H9 (cell line): Measurements from ENCODE around the gene TENT5C. TPM values are rescaled to one million over a fixed set of nuclear protein-coding genes. Genes with fewer than 3 reads are reported as not detected.

Source experiments
- DNase-seq: peaks from one replicate; pipeline ENCODE4 v3.0.0-alpha.2; 2017
- H2AFZ ChIP-seq: one replicate; pipeline ENCODE4 v1.6.1; 2013; ENCODE audit warnings: mild to moderate bottlenecking, low read length, control low read depth, moderate library complexity
- H2AK5ac ChIP-seq: 2 replicates; pipeline ENCODE4 v1.6.1; 2013; ENCODE audit warnings: low read length, control low read depth, mixed read lengths; ENCODE audit not compliant: insufficient read length
- H2BK120ac ChIP-seq: one replicate; pipeline ENCODE4 v1.6.1; 2013; ENCODE audit warnings: low read depth, mild to moderate bottlenecking, low read length, control low read depth, inconsistent platforms; ENCODE audit not compliant: poor library complexity, severe bottlenecking
- H2BK12ac ChIP-seq: 2 replicates; pipeline ENCODE4 v1.6.1; 2013; ENCODE audit warnings: low read length, control low read depth, mixed read lengths, low read depth; ENCODE audit not compliant: insufficient read length
- H2BK15ac ChIP-seq: 2 replicates; pipeline ENCODE4 v1.6.1; 2013; ENCODE audit warnings: low read depth, low read length, control low read depth
- H2BK20ac ChIP-seq: one replicate; pipeline ENCODE4 v1.6.1; 2013; ENCODE audit warnings: low read depth, mild to moderate bottlenecking, low read length, control low read depth, inconsistent platforms; ENCODE audit not compliant: poor library complexity, severe bottlenecking
- H2BK5ac ChIP-seq: 2 replicates; pipeline ENCODE4 v1.6.1; 2013; ENCODE audit warnings: low read length, control low read depth, mixed read lengths; ENCODE audit not compliant: insufficient read length
- H3K14ac ChIP-seq: 2 replicates; pipeline ENCODE4 v1.6.1; 2013; ENCODE audit warnings: low read length, control low read depth; ENCODE audit not compliant: insufficient read depth
- H3K18ac ChIP-seq: 2 replicates; pipeline ENCODE4 v1.6.1; 2013; ENCODE audit warnings: low read depth, mild to moderate bottlenecking, mixed read lengths, low read length, control low read depth; ENCODE audit not compliant: insufficient read length
- H3K23ac ChIP-seq: 2 replicates; pipeline ENCODE4 v1.6.1; 2013; ENCODE audit warnings: low read length, control low read depth, mixed read lengths, low read depth; ENCODE audit not compliant: insufficient read length
- H3K23me2 ChIP-seq: 2 replicates; pipeline ENCODE4 v1.6.1; 2013; ENCODE audit warnings: low read depth, mild to moderate bottlenecking, mixed read lengths, low read length, control low read depth; ENCODE audit not compliant: insufficient read length, poor library complexity, severe bottlenecking
- H3K27ac ChIP-seq: 2 replicates; pipeline ENCODE4 v1.5.1; 2013; ENCODE audit warnings: low read length, control low read depth, mixed read lengths, low read depth; ENCODE audit not compliant: insufficient read length
- H3K27me3 ChIP-seq: 2 replicates; pipeline ENCODE4 v1.6.1; 2013; ENCODE audit warnings: low read length, control low read depth, inconsistent platforms; ENCODE audit not compliant: insufficient read depth
- H3K4ac ChIP-seq: 2 replicates; pipeline ENCODE4 v1.6.1; 2013; ENCODE audit warnings: low read depth, mild to moderate bottlenecking, control low read depth, inconsistent platforms, low read length, moderate library complexity
- H3K4me1 ChIP-seq: 2 replicates; pipeline ENCODE4 v1.6.1; 2013; ENCODE audit warnings: low read length, control low read depth, inconsistent platforms; ENCODE audit not compliant: insufficient read depth
- H3K4me2 ChIP-seq: 2 replicates; pipeline ENCODE4 v1.6.1; 2013; ENCODE audit warnings: low read length, control low read depth, mixed read lengths; ENCODE audit not compliant: insufficient read length, insufficient read depth
- H3K56ac ChIP-seq: 2 replicates; pipeline ENCODE4 v1.6.1; 2013; ENCODE audit warnings: low read depth, mild to moderate bottlenecking, mixed read lengths, low read length, control low read depth; ENCODE audit not compliant: insufficient read length
- H3K79me1 ChIP-seq: 2 replicates; pipeline ENCODE4 v1.6.1; 2013; ENCODE audit warnings: low read depth, mild to moderate bottlenecking, moderate library complexity, low read length, control low read depth, inconsistent platforms; ENCODE audit not compliant: insufficient read depth, poor library complexity, severe bottlenecking
- H3K79me2 ChIP-seq: 2 replicates; pipeline ENCODE4 v1.6.1; 2013; ENCODE audit warnings: low read length, control low read depth, inconsistent platforms; ENCODE audit not compliant: insufficient read depth
- H3K9ac ChIP-seq: 2 replicates; pipeline ENCODE4 v1.6.1; 2013; ENCODE audit warnings: low read length, control low read depth, mixed read lengths; ENCODE audit not compliant: insufficient read length; ENCODE audit errors: extremely low read depth
- H3K9me3 ChIP-seq: one replicate; pipeline ENCODE4 v1.6.1; 2013; ENCODE audit warnings: low read depth, low read length, inconsistent platforms; ENCODE audit not compliant: control insufficient read depth
- H3T11ph ChIP-seq: one replicate; pipeline ENCODE4 v1.6.1; 2013; ENCODE audit warnings: mild to moderate bottlenecking, low read length, control low read depth, inconsistent platforms
- H4K20me1 ChIP-seq: one replicate; pipeline ENCODE4 v1.6.1; 2013; ENCODE audit not compliant: control insufficient read depth, insufficient read length, insufficient read depth
- H4K5ac ChIP-seq: 2 replicates; pipeline ENCODE4 v1.6.1; 2013; ENCODE audit warnings: low read depth, mild to moderate bottlenecking, mixed read lengths, low read length, control low read depth; ENCODE audit not compliant: insufficient read length
- H4K8ac ChIP-seq: replicated peaks from 2 replicates; pipeline ENCODE4 v1.6.1; 2013; ENCODE audit warnings: low read length, control low read depth, mixed read lengths, low read depth; ENCODE audit not compliant: insufficient read length
- H4K91ac ChIP-seq: 2 replicates; pipeline ENCODE4 v1.6.1; 2013; ENCODE audit warnings: low read depth, mild to moderate bottlenecking, moderate library complexity, mixed read lengths, low read length, control low read depth; ENCODE audit not compliant: insufficient read length
- H3K27ac Mint-ChIP-seq, 3 experiments: 2 replicates in 2 of 3; 3 replicates in 1 of 3; pipeline ENCODE4 v1.8.0; 2020 to 2021; ENCODE audit warnings: mixed read lengths in 3 of 3, mild to moderate bottlenecking in 1 of 3, moderate library complexity in 1 of 3
- H3K27me3 Mint-ChIP-seq: 2 replicates; pipeline ENCODE4 v1.8.0; 2021; ENCODE audit warnings: low read depth, mild to moderate bottlenecking, moderate library complexity, mixed read lengths
- H3K36me3 Mint-ChIP-seq, 3 experiments: 2 replicates in 2 of 3; 3 replicates in 1 of 3; pipeline ENCODE4 v1.8.0; 2020 to 2021; ENCODE audit warnings: low read depth in 3 of 3, mixed read lengths in 3 of 3; ENCODE audit not compliant: insufficient read depth in 1 of 3
- H3K4me1 Mint-ChIP-seq, 2 experiments: 2 replicates each; pipeline ENCODE4 v1.8.0; 2020; ENCODE audit warnings: mixed read lengths in 2 of 2
- H3K4me3 Mint-ChIP-seq, 2 experiments: 2 replicates in 1 of 2; 3 replicates in 1 of 2; pipeline ENCODE4 v1.8.0; 2020 to 2021; ENCODE audit warnings: mild to moderate bottlenecking in 2 of 2, mixed read lengths in 2 of 2, moderate library complexity in 1 of 2
- H3K9me3 Mint-ChIP-seq, 2 experiments: 2 replicates in 1 of 2; 3 replicates in 1 of 2; pipeline ENCODE4 v1.8.0; 2020; ENCODE audit warnings: mild to moderate bottlenecking in 2 of 2, mixed read lengths in 2 of 2, moderate library complexity in 1 of 2
- CTCF ChIP-seq: fragments of 200-600 bp; sonication (generic); conservative IDR thresholded peaks from 3 replicates; pipeline ENCODE4 v1.8.0; 2021; ENCODE audit warnings: antibody characterized with exemption, mild to moderate bottlenecking
- WGBS: extraction: QIAGEN DNeasy Blood & Tissue Kit; methylation state at CpG from one replicate; pipeline ENCODE4 v1.1.7; 2013; ENCODE audit warnings: missing lambda C conversion rate, low lambda C conversion rate, mixed read lengths; ENCODE audit not compliant: insufficient read length; ENCODE audit errors: extremely low coverage; 5-methylcytosine and 5-hydroxymethylcytosine counted together
- total RNA-seq: library from RNA; stranded (reverse); gene quantifications from 2 replicates; pipeline ENCODE4 v1.2.1, GENCODE V29; 2021

Gene TENT5C
- total RNA-seq, 1 experiment from 2014 or later: 0.37 TPM

GRCh38 chr1:117674521-117675400, 68.9 kb downstream of the TENT5C start:
- TF ChIP-seq CTCF: peak; percentile 41; the same call in 2 of the 3 replicates
- H3K27me3 Mint-ChIP-seq: peaks cover 1% of the 10 kb centered on the region
- Histone ChIP-seq H3K23me2 (no peaks in the 10 kb centered on the region), H3K79me2 (no peaks in the 10 kb centered on the region), H2AFZ (no peak overlapping the region), H3T11ph (no peak overlapping the region), H4K91ac (no peak overlapping the region), H2BK15ac (no peak overlapping the region), H3K4me2 (no peak overlapping the region), H2BK12ac (no peak overlapping the region), H4K5ac (no peak overlapping the region), H3K18ac (no peak overlapping the region), H2BK5ac (no peak overlapping the region), H3K79me1 (no peaks in the 10 kb centered on the region), H4K8ac (no peak overlapping the region), H3K14ac (no peak overlapping the region), H3K9me3 (no peaks in the 10 kb centered on the region), H3K4ac (no peak overlapping the region), H2AK5ac (no peak overlapping the region), H3K23ac (no peak overlapping the region), H3K9ac (no peak overlapping the region), H2BK20ac (no peak overlapping the region), H4K20me1 (no peaks in the 10 kb centered on the region), H3K56ac (no peak overlapping the region), H3K27ac (no peak overlapping the region), H2BK120ac (no peak overlapping the region), H3K27me3 (no peaks in the 10 kb centered on the region), H3K4me1 (no peaks in the 10 kb centered on the region)
- DNase-seq: peak; percentile 32
- no CpG with 5 or more reads among the region's 10 CpGs for WGBS
- no peak overlapping the region for H3K4me3 Mint-ChIP-seq
- H3K36me3 Mint-ChIP-seq: no peaks in the 10 kb centered on the region
- no peaks in the 10 kb centered on the region for H3K9me3 Mint-ChIP-seq
- peak overlapping the region in 1 of 3 experiments; percentile 5; a peak in 1 of 7 replicates for H3K27ac Mint-ChIP-seq
- H3K4me1 Mint-ChIP-seq: peaks cover 28 to 34% of the 10 kb centered on the region in 2 experiments
